Stimulated activated CD8-positive, alpha-beta memory T cell treated with anti-CD3 and anti-CD28 coated beads, Interleukin-15, amount 100 ng/mL, for 48 hours (primary cell): ENCODE data around the gene FAM9C.
"Not testable (repeated sequence)": the region's sequence is repeated elsewhere in the genome, so short reads cannot be mapped to it uniquely, and the experiment has no call there.

Source experiments
- DNase-seq, 2 donors: peaks; one replicate each; pipeline ENCODE4 v3.0.0-alpha.2; 2020; ENCODE audit warnings: low read depth in 2 of 2

Gene FAM9C

DNA sequence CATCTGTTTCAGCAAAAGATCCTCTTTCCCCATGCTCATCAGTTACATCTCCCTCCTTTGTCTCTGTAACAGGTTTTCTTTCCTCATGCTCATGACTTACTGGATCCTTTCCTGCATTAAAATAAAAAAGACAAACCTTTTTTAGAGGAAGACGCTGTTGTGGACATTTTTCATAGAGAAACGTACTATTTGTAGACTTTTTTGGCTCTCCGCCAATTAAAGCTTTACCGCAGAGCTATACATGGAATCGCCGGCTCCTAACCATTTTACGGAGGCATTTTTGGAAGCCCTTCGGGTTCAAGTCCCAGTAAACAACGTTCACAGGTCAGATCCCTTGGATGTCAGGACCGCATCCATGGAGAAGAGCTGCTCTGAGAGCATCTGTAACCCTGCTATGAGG lies 1.3 kb downstream of the FAM9C start:
- no peak for DNase-seq

DNA sequence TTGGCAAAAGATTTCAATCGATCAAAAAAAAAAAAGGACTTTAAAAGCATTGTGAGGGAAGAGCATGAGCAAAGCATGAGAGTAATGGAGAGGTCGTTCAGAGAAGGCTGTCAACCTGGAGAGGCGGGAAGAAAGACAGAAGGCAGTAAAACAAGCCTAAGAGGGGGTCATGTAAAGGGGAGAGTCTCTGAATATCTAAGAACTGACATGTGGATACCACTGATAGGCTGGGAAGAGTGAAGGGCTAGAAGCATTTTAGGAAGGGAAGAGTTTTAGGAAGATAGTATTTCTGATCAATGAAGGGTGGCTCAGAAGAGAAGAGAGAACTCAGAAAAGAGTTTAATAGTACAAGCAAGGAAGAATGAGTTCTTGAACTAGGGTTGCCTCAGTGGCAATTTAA lies 7.5 kb downstream of the FAM9C start:
- DNase-seq: no peak

DNA sequence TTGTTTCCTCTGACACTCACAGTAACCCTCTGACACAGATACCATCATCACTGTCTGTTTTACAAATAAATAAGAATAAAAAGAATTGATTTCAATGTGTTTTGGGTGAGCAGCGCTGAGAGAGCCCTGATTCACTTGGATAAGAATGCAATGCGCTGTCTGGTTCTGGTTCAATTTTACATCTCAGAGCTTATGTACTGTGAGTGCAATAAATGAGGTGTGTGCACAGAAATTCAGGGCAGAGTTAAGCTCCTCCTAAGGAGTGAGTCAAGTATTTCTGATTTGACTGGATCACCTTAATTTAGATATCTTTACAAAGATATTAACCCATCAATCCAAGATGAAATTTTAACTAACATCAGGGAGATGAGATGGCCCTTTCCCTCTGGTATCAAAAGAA lies 11.2 kb downstream of the FAM9C start:
- no peak for DNase-seq

DNA sequence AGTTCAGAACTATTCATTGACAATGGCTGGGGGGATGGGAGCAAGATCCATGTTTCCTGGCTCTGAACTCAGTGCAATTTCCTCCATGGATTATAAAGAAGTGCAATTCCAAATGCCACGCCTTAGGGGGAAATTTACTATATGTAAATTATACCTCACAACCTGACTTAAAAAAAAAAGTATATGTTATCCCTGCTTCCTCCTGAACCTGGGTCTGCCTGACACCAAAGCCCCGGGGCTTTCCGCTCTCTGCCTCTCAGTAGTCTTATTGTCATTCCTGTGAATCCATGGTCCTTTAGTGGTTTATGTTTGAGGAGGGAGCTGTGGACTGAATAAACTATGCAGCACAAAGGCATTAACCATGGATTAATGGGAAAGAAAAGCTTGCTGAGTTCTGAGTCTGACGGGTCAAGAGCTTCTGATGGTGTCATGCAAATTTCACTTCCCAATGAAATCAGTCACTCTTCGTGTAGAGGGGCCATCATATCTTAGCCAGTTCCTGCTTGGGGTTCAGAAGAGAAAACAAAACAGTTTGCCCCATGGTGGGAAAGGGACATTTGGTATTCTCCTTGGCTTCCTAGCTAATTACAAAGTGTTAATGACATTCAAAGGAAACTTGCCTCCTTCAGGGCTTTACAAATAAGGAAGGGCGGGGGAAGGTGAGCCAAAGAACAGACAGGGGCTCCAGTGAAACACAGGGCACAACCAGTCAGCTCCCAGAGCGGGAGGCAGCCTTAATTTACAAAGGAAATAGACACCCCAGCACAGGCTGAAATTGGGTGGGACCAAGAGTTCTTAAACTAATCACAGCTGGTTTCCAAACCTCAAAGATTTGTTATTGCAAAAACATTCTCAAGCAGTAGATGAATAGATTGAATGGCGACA lies 14.3 kb downstream of the FAM9C start:
- no peak for DNase-seq

DNA sequence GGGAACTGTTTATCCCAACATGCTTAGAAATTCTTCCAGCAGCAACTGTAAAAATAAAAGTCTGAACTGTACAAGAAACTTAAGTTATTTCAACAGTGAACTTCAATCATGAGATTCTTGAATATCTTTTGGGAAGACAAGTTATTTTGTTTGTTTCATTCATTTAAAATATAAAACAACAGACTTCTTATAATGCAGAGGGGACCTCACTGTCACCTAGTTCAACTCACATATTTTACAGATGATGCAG lies 14.9 kb downstream of the FAM9C start:
- no peak for DNase-seq

DNA sequence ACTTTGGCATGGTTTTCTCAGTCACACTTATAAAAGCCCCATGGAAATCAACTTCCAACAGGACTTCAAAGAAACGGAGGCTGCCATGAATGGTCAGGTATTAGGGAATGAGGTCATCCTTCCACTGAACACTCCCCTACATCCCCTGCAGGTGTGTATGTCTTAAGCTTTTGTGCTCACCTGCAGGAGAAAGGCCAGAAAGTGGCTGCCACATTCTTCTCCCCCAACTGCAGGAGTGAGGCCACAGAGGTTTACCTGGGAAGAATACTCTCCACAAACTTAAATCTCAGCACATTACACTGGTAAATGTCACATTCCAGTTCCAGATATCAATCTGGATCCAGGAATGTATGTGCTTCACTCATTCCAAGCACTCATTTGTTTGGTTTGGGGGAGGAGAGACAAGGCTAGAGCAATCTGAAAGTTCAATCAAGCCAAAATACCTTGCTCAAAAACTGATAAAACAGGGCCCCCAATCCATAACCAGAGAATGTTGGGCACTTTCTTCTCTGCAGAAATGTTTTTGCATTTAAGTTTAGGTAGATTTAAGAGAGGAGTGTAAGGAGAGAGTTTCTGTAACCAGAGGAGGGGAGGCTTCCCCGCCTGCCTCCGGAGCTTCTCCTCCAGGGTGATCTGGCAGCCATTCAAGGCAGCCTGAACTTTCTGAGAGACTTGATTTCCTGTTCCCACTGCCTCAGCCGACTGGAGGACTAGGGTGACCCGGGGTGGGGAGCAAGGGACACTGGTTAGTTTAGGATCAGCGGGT lies 15.4 kb downstream of the FAM9C start:
- no peak for DNase-seq

DNA sequence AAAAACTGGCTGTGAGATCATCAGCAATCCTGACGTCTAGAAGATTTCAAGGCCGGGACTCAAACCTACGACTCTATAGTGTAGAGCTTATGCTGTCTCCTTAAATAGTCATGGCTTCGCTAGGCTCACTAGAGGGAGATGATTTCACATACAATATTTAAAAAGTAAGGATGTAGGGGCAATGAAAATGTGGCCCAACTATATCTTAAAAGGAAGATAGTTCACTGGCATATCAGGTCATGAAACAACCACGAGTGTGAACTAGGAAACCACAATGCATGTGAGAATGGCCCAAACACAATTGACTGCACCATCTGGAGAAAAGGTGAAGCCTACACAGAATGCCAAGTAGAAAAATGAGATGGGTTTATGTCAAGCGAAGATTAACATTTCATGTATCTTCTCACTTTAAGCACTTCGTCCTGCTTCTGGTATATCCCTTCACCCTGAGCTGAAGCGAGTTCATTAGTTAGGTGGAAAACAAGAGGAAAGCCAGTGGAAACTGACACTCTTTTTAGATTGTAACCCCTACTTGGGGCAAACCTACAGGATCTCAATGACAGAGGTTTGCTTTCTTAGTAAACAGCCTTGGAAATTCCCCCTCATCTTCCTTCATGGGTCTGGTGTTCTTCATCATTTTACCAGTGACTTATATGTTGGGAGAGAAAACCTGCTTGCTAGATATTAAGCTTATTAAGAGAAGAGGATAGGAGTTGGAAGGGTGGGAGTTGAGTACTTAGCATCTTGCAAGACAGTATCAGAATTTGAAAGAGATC lies 17.4 kb downstream of the FAM9C start:
- no peak for DNase-seq

DNA sequence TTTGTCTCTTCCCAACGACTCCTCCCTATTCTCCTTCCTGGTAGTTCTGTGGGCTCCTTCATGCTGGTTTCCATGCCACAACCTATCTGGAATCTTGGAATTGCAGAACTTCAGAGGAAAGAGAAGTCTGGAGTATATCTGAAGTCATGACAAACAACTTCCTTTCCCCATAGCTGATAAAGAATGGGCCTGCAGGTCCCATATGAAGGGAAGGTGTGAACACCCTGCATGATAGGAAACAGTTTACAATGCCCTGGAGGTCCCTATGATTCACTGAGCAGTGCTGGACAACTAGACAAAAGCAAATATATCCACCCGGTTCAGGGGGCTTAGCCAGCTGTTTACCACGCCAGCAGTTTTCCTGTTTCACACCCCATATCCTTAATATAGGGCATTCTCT lies 19.4 kb downstream of the FAM9C start:
- DNase-seq: no peak

DNA sequence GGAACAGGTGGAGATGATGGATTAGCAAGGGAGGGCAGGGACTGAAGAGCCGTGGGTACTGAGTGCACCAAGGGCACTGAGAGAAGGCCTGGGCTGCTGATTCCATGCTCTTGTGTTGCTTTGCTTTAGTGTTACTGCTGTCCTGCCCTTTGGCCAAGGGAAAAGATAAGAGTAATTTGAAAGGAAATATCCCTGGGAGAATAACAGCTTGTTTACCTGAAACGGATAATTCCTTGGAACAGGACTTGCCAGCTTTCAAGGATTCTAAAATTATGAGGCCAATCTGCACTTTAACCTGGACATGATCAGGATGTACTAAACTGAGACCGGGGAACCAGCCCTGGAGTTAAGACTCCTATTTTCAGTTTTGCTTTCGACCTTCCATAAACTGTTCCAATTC lies 20.4 kb downstream of the FAM9C start:
- DNase-seq: no peak

DNA sequence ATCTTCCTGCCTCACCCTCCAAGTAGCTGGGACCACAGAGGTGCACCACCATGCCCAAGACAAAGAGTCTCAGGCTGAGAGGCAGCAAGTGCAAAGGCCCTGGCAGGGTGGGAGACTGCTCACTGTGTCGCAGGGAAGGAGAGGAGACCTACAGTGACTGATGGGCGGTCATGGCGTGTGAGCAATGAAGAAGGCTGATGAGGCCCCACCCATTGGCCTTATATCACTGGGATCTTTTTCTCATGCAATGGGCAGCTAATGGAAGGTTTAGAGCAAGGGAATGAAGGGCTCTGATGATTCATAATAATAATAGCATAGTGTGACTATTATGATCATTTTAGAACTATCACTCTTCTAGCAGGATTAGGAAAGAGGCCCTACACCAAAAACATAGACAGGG lies 20.9 kb downstream of the FAM9C start:
- no peak for DNase-seq

DNA sequence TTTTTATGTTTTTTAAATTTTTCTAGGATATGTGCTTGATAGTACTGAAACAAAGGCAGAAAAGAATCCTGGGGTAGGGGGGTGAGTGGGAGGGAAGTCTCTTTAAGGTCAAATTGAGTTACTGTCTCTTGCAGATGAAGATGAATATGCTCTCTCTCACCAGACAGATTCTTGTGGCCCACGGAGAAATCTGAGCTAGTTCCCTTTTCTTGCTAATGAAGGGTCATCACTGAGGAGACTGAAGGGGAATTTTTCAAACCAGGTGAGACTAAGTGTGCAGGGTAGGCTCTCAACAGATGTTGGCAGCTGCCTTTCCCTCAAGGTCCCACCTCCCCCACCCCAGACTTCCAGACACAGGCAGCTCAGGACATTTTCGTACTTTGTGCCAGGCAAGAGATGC lies 21.5 kb downstream of the FAM9C start:
- no peak for DNase-seq

DNA sequence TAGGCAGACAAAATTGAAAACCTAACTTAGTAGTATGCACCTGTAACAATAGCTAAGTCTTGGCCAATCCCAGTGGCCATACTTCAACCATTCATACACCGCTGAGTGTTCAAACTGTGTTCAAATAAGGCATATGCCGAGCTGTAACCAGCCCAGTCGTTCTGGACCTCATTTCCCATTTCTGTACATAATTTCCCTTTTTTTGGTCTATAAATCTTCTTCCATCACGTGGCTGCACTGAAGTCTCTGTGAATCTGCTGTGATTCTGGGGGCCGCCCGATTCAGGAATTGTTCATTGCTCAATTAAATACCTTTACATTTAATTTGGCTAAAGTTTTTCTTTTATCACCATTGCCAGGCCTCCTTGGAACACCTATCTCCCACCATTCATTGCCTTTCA lies 27.7 kb downstream of the FAM9C start:
- DNase-seq: not testable (repeated sequence)

DNA sequence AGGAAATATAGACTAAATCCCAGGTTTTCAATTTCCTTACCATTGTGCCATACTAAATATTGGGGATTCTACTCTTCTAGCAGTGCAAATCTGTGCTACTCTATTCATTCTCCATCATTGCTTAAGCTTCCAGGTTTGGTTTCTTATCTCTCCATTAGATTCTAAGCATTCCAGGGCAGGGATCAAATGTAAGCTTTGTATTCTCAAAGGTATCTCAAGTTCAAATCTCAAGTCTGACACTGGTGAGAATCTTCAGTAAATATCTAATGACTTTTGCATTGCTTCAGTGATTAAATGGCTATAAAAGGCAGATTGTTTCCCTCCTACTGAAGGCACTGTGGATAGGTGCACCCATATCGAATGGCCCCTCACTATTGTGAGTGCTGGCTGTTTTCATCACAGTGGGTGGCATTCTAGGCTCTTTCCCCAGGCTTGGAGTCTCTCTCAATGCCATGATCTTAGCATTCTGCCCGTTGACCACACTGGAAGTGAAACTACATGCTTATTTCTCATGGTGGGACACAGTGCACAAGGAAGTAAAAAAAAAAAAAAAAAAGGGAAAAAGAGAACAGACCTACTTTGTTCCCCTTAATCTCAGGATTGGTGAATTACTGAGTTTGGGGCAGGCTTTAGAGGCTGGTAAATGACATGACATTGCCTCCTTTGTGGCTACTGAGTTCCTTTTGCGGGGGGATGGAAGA lies 28.7 kb downstream of the FAM9C start:
- no peak for DNase-seq

DNA sequence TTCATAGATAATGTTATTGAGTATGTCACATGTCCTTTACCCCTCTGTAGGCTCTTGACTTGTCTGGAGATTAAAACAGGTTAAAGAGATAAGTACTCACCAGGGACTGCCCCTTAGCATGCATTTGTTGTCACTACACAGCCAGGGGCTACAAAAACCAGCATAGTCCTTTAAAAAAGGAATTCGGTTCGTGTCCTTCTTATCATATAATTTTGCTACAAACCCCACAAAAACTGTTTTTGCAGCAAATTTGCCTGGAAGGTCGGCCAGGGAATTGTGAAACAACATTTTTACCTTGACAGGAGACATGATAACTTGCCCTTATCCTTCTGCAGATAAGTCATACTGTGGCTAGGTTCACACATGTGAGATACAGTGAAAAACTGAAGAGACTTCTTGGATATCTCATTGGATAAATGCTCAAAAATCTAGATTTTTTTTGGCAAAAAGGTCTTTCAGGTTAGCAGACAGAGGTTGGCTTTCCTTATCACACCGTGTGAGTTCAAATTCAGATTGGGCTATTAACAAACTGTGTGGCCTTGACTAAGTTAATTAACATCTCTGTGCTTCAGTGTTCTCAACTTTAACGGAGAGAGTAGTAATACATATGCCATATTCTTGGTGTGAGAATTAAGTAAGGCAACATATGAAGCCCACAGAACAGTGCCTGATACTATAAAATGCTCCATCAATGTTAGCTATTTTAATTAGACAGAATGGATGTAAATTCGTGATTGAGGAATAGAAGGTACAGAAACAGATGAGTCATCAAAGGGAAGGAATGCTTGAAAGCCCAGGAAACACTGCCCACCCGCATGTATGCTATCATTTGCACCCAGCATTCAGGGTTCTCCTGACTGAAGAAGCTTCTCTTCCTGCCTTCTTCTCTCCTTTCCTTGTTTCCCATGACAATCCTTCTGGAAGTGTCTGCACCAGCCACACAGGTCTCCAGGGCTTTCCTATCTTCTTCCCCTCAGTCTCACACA lies 30.0 kb downstream of the FAM9C start:
- no peak for DNase-seq

DNA sequence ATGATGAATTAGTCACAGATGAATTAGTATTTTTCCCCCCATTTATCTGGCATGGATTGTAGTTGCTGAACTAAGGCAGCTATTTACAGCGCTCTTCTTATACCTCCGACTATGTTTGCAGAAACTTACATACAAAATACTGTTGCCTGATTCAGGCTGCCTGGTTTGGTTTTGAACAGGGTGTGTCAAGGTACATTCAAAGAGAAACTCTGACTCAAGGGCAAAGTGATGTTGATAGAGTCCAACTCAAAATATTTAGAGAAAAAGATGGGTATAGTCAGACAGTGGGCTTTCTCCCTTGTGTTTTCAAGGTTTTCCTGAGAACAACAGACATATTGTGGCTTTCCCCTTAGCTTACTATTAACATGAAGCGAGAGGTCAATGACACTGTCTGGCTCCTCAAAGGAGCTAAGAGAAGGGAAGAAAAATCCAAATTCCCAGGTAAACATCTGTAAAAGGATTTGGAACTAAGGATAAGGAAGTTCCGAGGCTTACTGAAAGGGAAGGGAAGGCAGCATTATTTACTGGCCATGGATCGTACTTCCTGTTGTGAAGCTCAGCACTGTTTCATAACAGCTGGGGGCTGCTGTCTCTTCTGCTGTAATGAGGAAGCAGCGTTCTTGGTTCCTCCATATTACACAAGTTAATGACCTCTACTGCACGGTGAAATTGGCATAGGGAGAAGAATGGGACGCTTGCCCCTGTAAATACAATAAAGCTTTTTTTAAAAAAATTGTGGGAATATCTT lies 30.9 kb downstream of the FAM9C start:
- DNase-seq: no peak

DNA sequence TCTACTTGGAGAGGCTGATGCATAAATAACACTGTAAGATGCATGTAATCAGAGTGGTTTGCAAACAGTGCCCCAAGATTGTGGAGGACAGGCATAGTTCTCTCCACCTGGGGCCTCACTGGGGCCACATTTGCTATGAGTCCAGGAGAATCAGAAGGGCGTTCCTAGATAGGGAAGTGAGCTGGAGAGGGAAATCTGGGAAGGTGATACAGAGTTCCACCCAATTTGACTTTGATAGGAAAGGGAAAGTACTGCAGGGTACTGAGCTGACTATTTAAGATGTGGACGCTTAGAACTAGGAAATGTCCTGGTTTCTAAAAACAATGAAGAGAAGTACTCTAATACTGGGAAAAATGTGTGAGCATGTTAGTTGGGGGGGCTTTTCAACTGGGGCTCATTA lies 33.9 kb downstream of the FAM9C start:
- DNase-seq: no peak

DNA sequence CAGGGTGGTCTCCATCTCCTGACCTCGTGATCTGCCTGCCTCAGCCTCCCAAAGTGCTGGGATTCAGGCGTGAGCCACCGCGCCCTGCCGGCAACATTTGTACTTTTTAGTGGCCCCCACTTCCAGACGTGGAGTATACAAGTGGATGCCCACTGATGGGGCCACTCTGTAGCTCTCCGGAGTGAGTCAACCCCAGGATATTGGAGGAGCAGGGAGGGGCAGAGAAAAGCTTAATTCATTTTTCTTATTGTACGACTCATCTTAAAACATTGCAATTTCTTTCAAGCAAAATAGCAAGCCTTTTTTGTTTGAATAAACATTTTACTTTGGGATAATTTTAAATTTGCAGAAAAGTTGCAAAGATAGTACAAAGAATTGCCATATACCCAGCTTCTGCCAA lies 34.6 kb downstream of the FAM9C start:
- no peak for DNase-seq

DNA sequence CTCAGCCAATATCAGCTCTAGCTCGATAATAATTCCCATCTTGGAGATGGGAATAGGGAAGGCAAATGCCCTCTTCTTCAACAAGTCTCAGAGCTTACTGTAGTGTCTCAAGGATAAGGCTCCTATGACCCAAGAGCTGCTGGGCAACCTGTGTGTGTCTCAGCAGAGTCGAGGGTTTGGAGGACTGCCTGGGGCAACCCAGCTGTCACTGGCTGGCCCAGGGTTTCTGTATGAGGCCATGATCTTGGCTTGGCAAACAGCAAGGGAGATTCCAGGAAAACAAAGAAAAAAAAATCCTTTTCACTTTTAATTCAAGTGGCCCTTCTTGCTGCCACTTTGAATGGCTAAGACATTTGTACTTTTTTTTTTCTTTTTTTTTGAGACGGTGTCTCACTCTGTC lies 35.1 kb downstream of the FAM9C start:
- DNase-seq: no peak

DNA sequence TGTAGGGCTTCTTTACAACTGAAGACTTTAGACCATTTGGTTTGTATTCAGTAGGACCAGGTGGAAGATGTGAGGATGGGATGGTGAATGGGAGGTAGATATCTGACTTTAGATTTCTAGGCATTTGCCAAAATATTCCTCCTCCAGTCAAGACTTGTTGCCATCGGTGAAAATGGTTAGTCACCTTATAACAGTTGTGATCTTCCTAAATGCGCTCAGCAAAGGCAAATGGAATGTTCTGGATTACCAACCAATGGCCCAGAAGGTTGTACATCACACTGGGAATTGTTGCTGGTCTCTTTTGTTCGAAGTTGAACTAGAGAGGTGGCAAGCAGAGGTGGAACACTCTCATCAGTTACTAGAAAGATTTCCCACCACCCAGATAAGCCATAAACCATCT lies 35.6 kb downstream of the FAM9C start:
- DNase-seq: no peak

DNA sequence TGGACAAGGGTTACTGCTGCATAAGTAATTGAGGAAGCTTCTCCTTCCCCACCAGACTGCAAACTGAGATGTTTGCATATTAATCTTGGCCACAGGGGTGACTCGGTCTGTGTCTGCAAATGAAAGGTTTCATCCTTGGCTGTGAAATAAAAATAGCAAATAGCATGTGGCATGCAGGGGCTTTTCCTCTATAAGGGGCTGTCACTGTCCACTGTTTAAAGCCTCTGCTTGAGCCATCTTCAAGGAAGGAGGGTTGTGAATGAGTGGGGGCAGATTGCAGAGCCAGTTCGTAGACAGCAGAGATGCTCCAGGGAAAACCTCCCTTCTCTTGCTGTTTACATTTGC lies 36.3 kb downstream of the FAM9C start:
- DNase-seq: no peak
